Spleen (tissue), 11 donors: ENCODE data around the gene DVL2. TPM values are rescaled to one million over a fixed set of nuclear protein-coding genes. Genes with fewer than 3 reads are reported as not detected.
A peak's percentile ranks its signal among the peaks of the same experiment; 100 is the strongest.

Experiments used
- DNase-seq: peaks from one replicate; pipeline ENCODE4 v3.0.0-alpha.2; 2020
- H3K27ac ChIP-seq, 8 donors: fragments of 200-600 bp; sonication (generic) in 7 of 8; 1 replicate in 4 of 8; 2 replicates in 4 of 8; pipeline versions ENCODE4 v1.5.0 to v1.8.0; 2016 to 2021; ENCODE audit warnings: inconsistent platforms in 4 of 8, mild to moderate bottlenecking in 4 of 8, moderate library complexity in 1 of 8
- H3K27me3 ChIP-seq, 7 donors: fragments of 200-600 bp; sonication (generic) in 6 of 7; replicated peaks in 1 of 7; 1 replicate in 4 of 7; 2 replicates in 3 of 7; pipeline versions ENCODE4 v1.5.0 to v1.8.0; 2016 to 2021; ENCODE audit warnings: inconsistent platforms in 3 of 7, mild to moderate bottlenecking in 1 of 7
- H3K36me3 ChIP-seq, 6 donors: fragments of 200-600 bp; sonication (generic) in 5 of 6; 1 replicate in 4 of 6; 2 replicates in 2 of 6; pipeline versions ENCODE4 v1.5.0 to v1.8.0; 2016 to 2021; ENCODE audit warnings: inconsistent platforms in 2 of 6
- H3K4me1 ChIP-seq, 6 donors: fragments of 200-600 bp; sonication (generic) in 5 of 6; 1 replicate in 3 of 6; 2 replicates in 3 of 6; pipeline versions ENCODE4 v1.5.0 to v1.8.0; 2016 to 2021; ENCODE audit warnings: inconsistent platforms in 3 of 6
- H3K4me3 ChIP-seq, 8 donors: fragments of 200-600 bp; sonication (generic) in 7 of 8; 1 replicate in 4 of 8; 2 replicates in 4 of 8; pipeline versions ENCODE4 v1.5.0 to v1.8.0; 2016 to 2021; ENCODE audit warnings: inconsistent platforms in 4 of 8, mild to moderate bottlenecking in 4 of 8, moderate library complexity in 2 of 8
- H3K9me3 ChIP-seq, 8 donors: fragments of 200-600 bp; sonication (generic) in 7 of 8; 1 replicate in 4 of 8; 2 replicates in 4 of 8; pipeline versions ENCODE4 v1.5.0 to v1.8.0; 2016 to 2021; ENCODE audit warnings: inconsistent platforms in 4 of 8
- POLR2A ChIP-seq, 3 donors: fragments of 450-650 bp; IDR thresholded peaks; one replicate each; pipeline ENCODE4 v1.5.1; 2017; ENCODE audit warnings: antibody characterized with exemption in 3 of 3, mild to moderate bottlenecking in 1 of 3
- POLR2AphosphoS5 ChIP-seq, 3 donors: sonication (generic); formaldehyde crosslinking; IDR thresholded peaks; one replicate each; pipeline ENCODE4 v1.5.1; 2017; ENCODE audit warnings: antibody characterized with exemption in 3 of 3
- WGBS, 5 donors: extraction: QIAGEN DNeasy Blood & Tissue Kit in 3 of 5; methylation state at CpG; one replicate each; pipeline versions ENCODE4 v1.1.5 to v1.1.7; 2013 to 2018; 5-methylcytosine and 5-hydroxymethylcytosine counted together
- intact Hi-C: fragments of 100-400 bp; cut with DNase I; formaldehyde crosslinking; loops from one replicate; pipeline ENCODE4 v1.15.0; 2023; ENCODE audit warnings: low total_unique reads
- polyA plus RNA-seq, 3 donors: library from polyadenylated mRNA; stranded (reverse); fragments of 200-250 nt; gene quantifications; one replicate each; pipeline ENCODE4 v1.2.1, GENCODE V29; 2013
- total RNA-seq, 7 donors: library from RNA; depleted of rRNA in 3 of 7; stranded (reverse); fragments of >200 nt in 3 of 7; fragmentation: NEBNext Ultra II Directional in 4 of 7; extraction: Animal tissue kit (Norgen Biotek cat#: 25700) in 4 of 7; gene quantifications; one replicate each; pipeline versions ENCODE4 v1.1.0 to v1.2.1, GENCODE V29; 2016 to 2021
- TF ChIP-seq, protein P1 (sequence below), 11 experiments: fragments of 200-600 bp in 7 of 11; fragments of 450-650 bp in 4 of 11; sonication (generic) in 4 of 11; IDR thresholded peaks in 8 of 11; conservative IDR thresholded peaks in 3 of 11; 1 replicate in 7 of 11; 2 replicates in 4 of 11; pipeline versions ENCODE4 v1.4.0 to v1.8.0; 2016 to 2021; ENCODE audit warnings: antibody characterized with exemption in 11 of 11, inconsistent platforms in 4 of 11, mild to moderate bottlenecking in 1 of 11
- donor health status: healthy with polysubstance abuse.
- donor health status: DM: no; HTN: no; CAD: no; lungs with moderate emphysema.
- donor health status: DM: no; HTN: no; CAD: no.
- donor health status: Bipolar disorder and iron deficiency.
- donor health status: healthy.
- donor health status: DM: no; HTN: no; CAD: no.
- donor health status: DM: yes; HTN: yes; CAD: no.

The DVL2 gene
- total and polyA plus RNA-seq, 10 donors = 9.8 to 48.0 (median 37.7) TPM

GRCh38 chr17:7207120-7208001 lies 27.0 kb downstream of the DVL2 start:
- Histone ChIP-seq H3K27me3 (no peaks in the 10 kb centered on the region), H3K4me3 (no peak overlapping the region), H3K4me1 (peaks cover 0 to 60% (median 30%) of the 10 kb centered on the region in 6 donors), H3K27ac (peak overlapping the region in 4 of 8 donors; percentile 34 to 84 (median 60)), H3K36me3 (peaks cover 0 to 18% (median 11%) of the 10 kb centered on the region in 6 donors), H3K9me3 (no peaks in the 10 kb centered on the region)
- intact Hi-C loops = no loop called here
- no peak for TF ChIP-seq POLR2A (IDR thresholded peaks at IDR 0.05)
- TF ChIP-seq, protein P1, sequence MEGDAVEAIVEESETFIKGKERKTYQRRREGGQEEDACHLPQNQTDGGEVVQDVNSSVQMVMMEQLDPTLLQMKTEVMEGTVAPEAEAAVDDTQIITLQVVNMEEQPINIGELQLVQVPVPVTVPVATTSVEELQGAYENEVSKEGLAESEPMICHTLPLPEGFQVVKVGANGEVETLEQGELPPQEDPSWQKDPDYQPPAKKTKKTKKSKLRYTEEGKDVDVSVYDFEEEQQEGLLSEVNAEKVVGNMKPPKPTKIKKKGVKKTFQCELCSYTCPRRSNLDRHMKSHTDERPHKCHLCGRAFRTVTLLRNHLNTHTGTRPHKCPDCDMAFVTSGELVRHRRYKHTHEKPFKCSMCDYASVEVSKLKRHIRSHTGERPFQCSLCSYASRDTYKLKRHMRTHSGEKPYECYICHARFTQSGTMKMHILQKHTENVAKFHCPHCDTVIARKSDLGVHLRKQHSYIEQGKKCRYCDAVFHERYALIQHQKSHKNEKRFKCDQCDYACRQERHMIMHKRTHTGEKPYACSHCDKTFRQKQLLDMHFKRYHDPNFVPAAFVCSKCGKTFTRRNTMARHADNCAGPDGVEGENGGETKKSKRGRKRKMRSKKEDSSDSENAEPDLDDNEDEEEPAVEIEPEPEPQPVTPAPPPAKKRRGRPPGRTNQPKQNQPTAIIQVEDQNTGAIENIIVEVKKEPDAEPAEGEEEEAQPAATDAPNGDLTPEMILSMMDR (IDR thresholded peaks at IDR 0.05 in 8 of 11, conservative IDR thresholded peaks at IDR 0.05 in 3 of 11) = no peak
- TF ChIP-seq POLR2AphosphoS5 (IDR thresholded peaks at IDR 0.05) = no peak
- DNase-seq = peak; percentile 66
- WGBS, 5 donors = 69 to 91% (median 89%) methylated on average over 20 to 24 of the region's 24 CpGs

DNA sequence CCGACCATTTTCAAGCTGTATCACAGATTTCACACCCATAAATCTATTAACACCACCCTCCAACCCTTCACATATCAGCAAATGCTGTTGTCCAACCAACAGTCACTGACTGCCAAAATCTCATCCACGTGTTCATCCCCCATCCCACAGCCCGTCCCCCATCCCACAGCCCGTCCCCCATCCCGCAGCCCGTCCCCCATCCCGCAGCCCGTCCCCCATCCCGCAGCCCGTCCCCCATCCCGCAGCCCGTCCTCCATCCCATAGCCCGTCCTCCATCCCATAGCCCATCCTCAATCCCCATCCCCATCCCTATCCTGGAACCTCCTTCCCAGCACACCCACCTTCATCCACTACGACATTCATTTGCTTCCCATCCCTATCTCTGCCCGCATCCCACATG lies 28.8 kb downstream of the DVL2 start:
- Histone ChIP-seq H3K27me3 (no peaks in the 10 kb centered on the region), H3K27ac (peak overlapping the region in 7 of 8 donors; percentile 55 to 89 (median 81)), H3K9me3 (no peaks in the 10 kb centered on the region), H3K36me3 (peaks cover 0 to 36% (median 12%) of the 10 kb centered on the region in 6 donors), H3K4me1 (peaks cover 0 to 60% (median 30%) of the 10 kb centered on the region in 6 donors), H3K4me3 (peak overlapping the region in 6 of 8 donors; percentile 38 to 72 (median 46))
- peak; percentile 66 for DNase-seq
- 72 to 80% (median 73%) methylated on average over 15 of the region's 15 CpGs for WGBS, 5 donors
- intact Hi-C loops = no loop called here
- TF ChIP-seq POLR2AphosphoS5 (IDR thresholded peaks at IDR 0.05) (no peak), POLR2A (IDR thresholded peaks at IDR 0.05) (no peak)
- TF ChIP-seq, protein P1 (IDR thresholded peaks at IDR 0.05 in 8 of 11, conservative IDR thresholded peaks at IDR 0.05 in 3 of 11) = no peak

DNA sequence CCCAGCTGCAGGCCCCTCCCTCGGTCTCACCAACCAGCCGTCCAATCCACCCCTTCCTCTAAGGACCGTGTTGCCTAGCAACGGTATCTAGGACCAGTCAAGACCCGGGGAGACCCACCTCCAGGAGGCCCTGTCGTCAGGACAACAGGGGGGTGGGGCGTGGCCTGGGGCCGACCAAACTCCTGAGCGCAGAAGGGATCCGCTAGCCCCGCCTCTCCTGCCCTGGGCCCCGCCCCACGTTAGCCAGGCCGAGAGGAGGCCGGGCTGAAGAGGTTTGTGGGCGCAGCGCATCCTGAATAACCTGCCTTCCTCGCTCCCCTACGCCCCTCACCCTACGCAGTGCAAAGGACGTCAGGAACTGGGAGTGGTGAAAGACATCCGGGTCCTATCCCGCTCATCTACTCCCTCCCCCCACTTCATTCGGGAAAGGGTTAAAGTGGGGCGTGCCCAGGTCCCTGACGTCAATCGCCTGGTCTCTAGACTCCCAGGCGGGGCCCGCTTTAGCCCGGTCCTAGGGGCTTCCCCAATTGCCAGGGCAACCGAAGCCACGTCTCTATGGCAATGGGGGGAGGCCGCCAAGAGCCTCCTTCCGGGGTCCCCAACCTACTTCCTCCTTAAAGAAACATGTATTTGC lies 29.4 kb downstream of the DVL2 start:
- WGBS, 5 donors = 1% methylated on average over 18 to 34 of the region's 34 CpGs
- peak overlapping the region; percentile 30 to 72 (median 44) for H3K4me3 ChIP-seq
- DNase-seq = peak; percentile 96
- H3K9me3 ChIP-seq = no peaks in the 10 kb centered on the region
- peaks cover 0 to 40% (median 12%) of the 10 kb centered on the region in 6 donors for H3K36me3 ChIP-seq
- peaks cover 0 to 58% (median 28%) of the 10 kb centered on the region in 6 donors for H3K4me1 ChIP-seq
- H3K27me3 ChIP-seq = no peaks in the 10 kb centered on the region
- intact Hi-C loops = no loop called here
- H3K27ac ChIP-seq = peak overlapping the region; percentile 55 to 89 (median 77)
- TF ChIP-seq, protein P1 (IDR thresholded peaks at IDR 0.05 in 8 of 11, conservative IDR thresholded peaks at IDR 0.05 in 3 of 11) = peak in 1 of 11 experiments; percentile 12
- TF ChIP-seq POLR2AphosphoS5 (IDR thresholded peaks at IDR 0.05) (peak; percentile 68 to 77 (median 72)), POLR2A (IDR thresholded peaks at IDR 0.05) (no peak)
